ENCODE results near the gene PIH1D1. TPM values are rescaled to one million over a fixed set of nuclear protein-coding genes. Genes with fewer than 3 reads are reported as not detected.

Gene PIH1D1
- total RNA-seq, result 52.9 and 75.9 TPM in 2 replicates

DNA sequence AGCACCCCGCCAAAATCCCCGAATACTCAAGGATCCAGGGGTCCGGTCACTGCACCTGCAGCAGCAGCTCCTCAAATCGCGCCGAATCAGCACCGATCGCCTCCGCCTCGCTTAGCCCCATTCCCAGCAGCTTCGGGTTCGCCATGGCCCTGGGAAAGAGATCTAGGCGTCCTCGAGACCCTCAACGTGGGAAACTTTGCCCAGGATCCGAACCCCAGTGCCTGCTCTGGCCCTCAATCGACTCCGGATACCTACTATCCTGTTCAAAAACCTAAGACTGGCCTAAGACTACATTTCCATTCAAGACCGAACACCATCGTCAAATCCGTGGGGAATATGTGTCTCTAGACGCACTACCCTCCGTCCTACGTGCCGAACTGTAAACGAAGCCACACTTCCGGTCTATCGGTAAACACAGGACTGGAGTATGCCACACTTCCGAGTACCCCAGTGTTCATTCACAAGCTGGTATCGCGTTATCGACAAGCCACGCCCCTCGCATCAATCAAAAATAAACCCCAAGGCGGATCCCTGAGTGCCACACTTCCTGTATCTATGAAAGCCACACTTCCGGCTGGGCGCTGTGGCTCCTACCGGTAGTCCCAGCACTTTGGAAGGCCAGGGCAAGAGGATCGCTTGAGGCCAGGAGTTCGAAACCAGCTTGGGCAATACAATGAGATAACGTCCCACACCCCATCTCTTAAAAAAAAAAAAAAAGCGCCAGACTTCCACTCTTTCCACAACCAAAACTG lies at the start of gene PIH1D1:
TSS of gene PIH1D1 (minus strand) at position 385 of the 752 bp plus-strand sequence. CDS start at position 145, 240 bp downstream.

DNA sequence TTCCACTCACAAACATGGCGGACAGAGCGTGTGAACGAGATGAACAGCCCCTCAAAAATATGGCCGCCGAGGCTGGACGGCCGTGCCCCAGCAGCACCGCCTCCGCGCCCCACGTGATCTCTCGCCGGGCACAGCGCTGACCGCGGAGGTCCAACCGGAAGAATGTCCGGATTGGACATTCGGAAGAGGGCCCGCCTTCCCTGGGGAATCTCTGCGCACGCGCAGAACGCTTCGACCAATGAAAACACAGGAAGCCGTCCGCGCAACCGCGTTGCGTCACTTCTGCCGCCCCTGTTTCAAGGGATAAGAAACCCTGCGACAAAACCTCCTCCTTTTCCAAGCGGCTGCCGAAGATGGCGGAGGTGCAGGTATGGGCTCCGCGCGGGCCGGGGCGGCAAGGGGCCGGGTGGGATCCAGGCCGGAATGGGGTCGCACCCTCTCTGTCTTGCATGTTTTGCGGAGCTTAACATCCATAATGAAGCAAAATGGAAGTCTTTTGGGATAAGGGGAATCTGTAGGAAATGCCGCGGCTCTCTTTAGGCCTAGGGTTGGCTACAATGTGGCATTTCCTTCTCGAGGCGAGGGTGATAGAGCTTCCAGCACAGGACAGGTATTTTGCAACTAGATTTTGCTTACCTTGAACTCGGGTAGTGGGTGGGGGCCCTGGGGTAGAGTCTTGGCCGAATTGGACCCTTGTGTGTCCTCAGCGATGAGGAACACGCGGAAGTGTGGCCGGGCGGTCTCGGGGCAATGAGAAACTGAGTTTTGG lies 35.8 kb upstream of the PIH1D1 start, which contains the start of gene RPL13A:
TSS of gene RPL13A (plus strand) at position 332 of the 769 bp plus-strand sequence. CDS start at position 354, 22 bp downstream.

DNA sequence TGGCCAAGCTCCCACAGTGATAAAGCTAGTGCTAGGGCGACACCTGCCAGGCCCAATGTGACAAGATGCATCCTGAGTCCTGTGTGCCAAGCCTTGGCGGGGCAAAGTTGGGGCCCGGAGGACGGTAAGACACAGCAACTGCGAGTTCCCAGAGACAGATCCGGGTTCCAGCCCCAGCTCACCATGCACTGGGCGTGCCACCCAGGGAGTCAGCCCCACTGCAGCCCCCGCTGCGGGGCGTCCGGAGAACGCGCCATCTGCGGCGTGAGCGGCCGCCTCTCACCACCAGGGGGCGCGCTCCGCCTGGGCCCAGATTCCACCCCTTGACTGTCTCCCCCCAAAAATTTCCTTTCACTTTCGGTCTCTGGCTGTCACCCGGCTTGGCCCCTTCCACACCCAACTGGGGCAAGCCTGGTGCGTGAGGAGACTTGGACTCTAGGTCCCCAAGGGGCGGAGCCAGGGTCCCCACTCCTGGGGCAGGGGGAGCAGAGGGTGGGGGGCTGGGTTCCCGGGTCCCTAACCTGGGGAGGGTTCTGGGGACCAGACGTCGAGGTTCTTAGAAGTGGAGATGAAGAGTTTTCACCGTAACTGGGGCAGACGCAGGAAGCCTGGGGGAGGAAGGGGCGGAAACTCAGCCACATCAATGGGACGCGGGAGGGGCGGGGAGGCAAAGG lies 22.4 kb upstream of the PIH1D1 start, which contains the start of gene FLT3LG:
TSS of gene FLT3LG (plus strand) at position 348 of the 674 bp plus-strand sequence. CDS start 425 bp downstream, outside the sequence.

DNA sequence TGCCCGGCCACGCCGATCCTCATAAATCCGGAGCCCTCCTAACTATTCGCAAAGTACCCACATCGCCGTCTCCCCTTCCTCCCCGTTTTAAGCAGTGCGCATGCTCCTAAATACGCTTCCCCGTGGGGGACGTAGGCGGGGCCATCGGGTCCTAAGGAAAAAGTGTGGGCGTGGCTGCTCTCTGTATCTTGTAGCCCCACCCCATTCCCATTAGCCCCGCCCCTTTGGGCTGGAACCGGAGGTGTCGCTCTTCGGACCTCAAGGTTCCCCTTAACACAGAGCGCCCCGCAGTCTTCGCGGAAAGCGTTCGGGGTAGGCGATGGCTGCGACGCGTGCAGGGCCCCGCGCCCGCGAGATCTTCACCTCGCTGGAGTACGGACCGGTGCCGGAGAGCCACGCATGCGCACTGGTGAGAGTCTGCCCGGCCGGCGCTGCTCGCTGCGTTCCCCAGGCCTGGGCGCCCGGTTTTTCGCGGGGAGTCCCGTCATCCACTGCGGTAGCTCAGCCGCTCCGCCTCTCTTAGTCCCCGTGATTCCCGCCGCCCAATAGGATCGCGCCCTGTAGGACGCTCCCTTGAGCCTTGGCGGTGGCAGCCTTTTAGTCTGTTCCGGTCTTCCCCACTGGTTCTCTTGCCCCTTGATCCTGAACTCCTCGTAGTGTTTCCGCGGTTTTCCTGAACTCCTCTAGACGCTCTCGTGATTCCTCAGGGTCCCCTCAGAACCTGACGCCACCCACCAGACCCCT lies 1.6 kb upstream of the PIH1D1 start, which contains the start of gene ALDH16A1:
TSS of gene ALDH16A1 (plus strand) at position 213 of the 744 bp plus-strand sequence. CDS start at position 320, 107 bp downstream.

DNA sequence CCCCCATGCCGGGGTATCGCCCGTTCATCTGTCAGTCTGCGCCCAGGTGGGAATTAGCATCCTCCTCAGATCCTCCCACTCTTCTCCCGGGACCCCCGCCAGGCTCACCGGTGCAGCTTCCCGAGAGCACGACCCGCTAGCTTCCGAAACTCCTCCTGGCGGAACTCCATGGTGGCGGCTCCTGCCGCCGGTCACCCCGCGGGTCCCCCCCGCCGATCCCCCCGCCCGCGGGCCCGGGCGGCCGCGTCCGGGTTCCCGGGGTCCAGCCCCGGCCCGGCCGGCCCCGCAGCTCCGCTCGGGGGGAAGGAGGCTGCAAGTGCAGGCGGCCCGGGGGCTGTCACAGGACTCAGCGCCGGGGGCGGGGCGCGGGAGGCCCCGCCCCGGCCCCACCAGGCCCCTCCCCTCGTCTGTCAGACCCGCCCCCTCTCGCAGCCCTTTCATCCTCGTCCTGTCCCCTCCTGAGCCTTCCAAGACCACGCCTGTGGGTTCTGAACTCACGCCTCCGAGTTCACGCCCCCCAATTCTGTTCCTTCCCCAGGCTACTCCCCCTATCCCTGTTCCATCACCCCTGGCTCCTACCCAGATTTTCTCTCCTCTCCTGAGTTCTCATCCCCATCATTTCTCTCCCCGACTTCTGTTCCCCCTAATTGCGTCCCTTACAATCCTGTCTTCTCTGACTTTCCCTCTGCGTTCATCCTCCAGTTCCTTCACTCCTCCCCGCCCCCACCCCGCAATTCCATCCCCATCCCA lies 10.2 kb downstream of the PIH1D1 start, which contains the start of gene SLC17A7:
TSS of gene SLC17A7 (minus strand) at position 318 of the 750 bp plus-strand sequence. CDS start at position 170, 148 bp downstream.

DNA sequence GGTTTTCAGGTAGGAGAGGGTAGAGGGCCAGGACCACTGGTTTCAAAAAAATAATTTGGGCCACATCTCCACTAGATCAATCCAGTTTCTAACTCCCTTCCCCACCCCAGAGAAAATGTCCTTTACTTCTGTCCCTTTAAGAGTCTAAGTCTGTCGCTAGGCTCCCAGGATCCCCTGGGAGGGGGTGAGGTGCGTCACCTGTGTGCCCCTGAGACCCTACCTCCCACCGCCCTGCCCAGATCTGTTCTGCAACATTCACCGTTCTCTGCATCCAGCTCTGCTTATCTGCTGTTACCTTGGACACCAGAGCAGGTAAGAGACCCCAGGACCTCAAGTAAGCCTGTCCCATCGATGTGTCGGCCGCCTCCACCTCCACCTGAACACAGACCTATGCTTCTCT lies 26.4 kb downstream of the PIH1D1 start, which contains the start of gene GFY:
TSS of gene GFY (plus strand) at position 211 of the 400 bp plus-strand sequence. CDS start 1,043 bp downstream, outside the sequence.

DNA sequence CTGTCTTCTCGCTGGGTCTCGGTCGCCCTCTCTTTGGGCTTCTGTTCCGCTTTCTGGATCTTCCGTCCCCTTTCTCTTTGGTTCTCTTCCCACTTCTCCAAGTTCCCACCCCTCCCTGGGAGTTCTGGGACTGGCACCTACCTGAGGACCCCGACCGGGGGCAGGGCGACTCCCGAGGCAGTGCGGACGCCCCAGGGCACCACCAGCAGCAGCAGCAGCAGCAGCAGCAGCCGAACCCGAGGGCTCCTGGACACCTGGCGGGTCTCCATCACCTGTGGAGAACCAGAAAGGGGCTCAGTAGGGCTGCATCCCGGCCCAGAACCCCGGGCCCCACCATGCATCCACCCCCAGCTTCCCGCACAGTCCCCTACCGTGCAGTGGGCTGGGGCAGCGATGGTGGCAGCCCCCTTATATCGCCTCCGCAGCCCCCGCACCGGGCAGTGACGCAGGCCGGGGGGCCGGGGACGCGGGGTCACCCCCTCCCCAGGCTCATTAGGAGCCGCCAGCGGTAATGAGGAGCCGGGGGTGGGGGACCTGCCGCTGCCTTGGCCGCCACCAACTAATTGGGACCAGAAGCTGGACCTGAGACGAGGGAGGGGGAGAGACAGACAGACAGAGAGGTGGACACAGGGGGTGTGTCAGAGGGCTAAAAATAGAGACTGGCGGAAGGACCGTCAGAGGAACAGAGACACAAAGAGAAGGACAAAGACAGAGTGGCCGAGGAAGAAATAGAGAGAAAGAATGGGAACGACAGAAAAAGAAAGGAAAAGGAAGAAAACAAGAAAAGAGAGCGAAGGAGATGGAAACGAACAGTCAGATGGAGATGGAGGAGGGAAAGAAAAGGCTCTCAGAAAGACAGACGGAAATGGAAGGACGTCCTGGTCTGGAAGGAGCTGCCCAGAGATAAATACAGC lies 28.3 kb downstream of the PIH1D1 start, which contains the start of gene PTH2:
TSS of gene PTH2 (minus strand) at position 371 of the 914 bp plus-strand sequence. CDS start at position 269, 102 bp downstream.

Other genes starting within 250 kb of the PIH1D1 start
- 0.51 TPM in 1 of 2 replicates, not detected in the other for gene SLC6A16, start 126.6 kb downstream of the PIH1D1 start, total RNA-seq
- gene CD37, start 116.4 kb downstream of the PIH1D1 start, total RNA-seq, result not detected in 2 replicates
- 33.3 and 35.7 TPM in 2 replicates for gene TEAD2, start 89.4 kb downstream of the PIH1D1 start, total RNA-seq
- 0.70 TPM in 1 of 2 replicates, not detected in the other for gene DKKL1, start 87.9 kb downstream of the PIH1D1 start, total RNA-seq
- not detected in 2 replicates for gene KASH5, start 63.6 kb downstream of the PIH1D1 start, total RNA-seq
- gene PTH2, start 28.4 kb downstream of the PIH1D1 start, total RNA-seq, result not detected in 2 replicates
- gene GFY, start 26.4 kb downstream of the PIH1D1 start, total RNA-seq, result not detected in 2 replicates
- gene SLC17A7, start 10.3 kb downstream of the PIH1D1 start, total RNA-seq, result not detected in 2 replicates
- gene ALDH16A1, start 1.4 kb upstream of the PIH1D1 start, total RNA-seq, result 25.3 and 36.2 TPM in 2 replicates
- gene FLT3LG, start 22.4 kb upstream of the PIH1D1 start, total RNA-seq, result 2.6 and 3.3 TPM in 2 replicates
- gene RPL13A, start 35.8 kb upstream of the PIH1D1 start, total RNA-seq, result 4,979 and 5,980 TPM in 2 replicates
- 4,757 and 6,131 TPM in 2 replicates for gene RPS11, start 44.6 kb upstream of the PIH1D1 start, total RNA-seq
- gene FCGRT, start 60.8 kb upstream of the PIH1D1 start, total RNA-seq, result 117 and 185 TPM in 2 replicates
- 161 and 237 TPM in 2 replicates for gene RCN3, start 76.2 kb upstream of the PIH1D1 start, total RNA-seq
- gene NOSIP, start 128.7 kb upstream of the PIH1D1 start, total RNA-seq, result 63.1 and 64.5 TPM in 2 replicates
- gene PRRG2, start 129.5 kb upstream of the PIH1D1 start, total RNA-seq, result 0.09 TPM in 1 of 2 replicates, not detected in the other
- 6.9 and 8.0 TPM in 2 replicates for gene PRR12, start 139.4 kb upstream of the PIH1D1 start, total RNA-seq
- 93.1 and 141 TPM in 2 replicates for gene RRAS, start 188.3 kb upstream of the PIH1D1 start, total RNA-seq
- 31.8 and 47.6 TPM in 2 replicates for gene SCAF1, start 190.4 kb upstream of the PIH1D1 start, total RNA-seq
- 33.0 and 39.3 TPM in 2 replicates for gene IRF3, start 214.0 kb upstream of the PIH1D1 start, total RNA-seq
- 4.9 and 19.4 TPM in 2 replicates for gene BCL2L12, start 214.1 kb upstream of the PIH1D1 start, total RNA-seq
- 165 and 173 TPM in 2 replicates for gene PRMT1, start 225.5 kb upstream of the PIH1D1 start, total RNA-seq
- 0.12 and 0.26 TPM in 2 replicates for gene ADM5, start 237.8 kb upstream of the PIH1D1 start, total RNA-seq
- gene CPT1C, start 239.3 kb upstream of the PIH1D1 start, total RNA-seq, result 11.0 and 14.8 TPM in 2 replicates